Activated T-cell treated with anti-CD3 and anti-CD28 coated beads, Interleukin-2, amount 50 U/mL, for 4 hours (primary cell): ENCODE results near the gene EXOC2. TPM values are rescaled to one million over a fixed set of nuclear protein-coding genes. Genes with fewer than 3 reads are reported as not detected.

Experiments used
- ATAC-seq, 2 donors: fragments of 200-7000 bp; cut with Tn5 transposase; one replicate each; pipeline ENCODE4 v1.10.0; 2021
- DNase-seq: peaks from one replicate; pipeline ENCODE4 v3.0.0-alpha.2; 2020
- H3K27me3 Mint-ChIP-seq: one replicate; pipeline ENCODE4 v1.8.0; 2021; ENCODE audit warnings: low read depth, mixed read lengths
- H3K36me3 Mint-ChIP-seq: one replicate; pipeline ENCODE4 v1.8.0; 2022; ENCODE audit warnings: mixed read lengths; ENCODE audit not compliant: insufficient read depth
- H3K4me1 Mint-ChIP-seq: one replicate; pipeline ENCODE4 v1.8.0; 2021; ENCODE audit warnings: low read depth, mixed read lengths
- H3K4me3 Mint-ChIP-seq: one replicate; pipeline ENCODE4 v1.8.0; 2021; ENCODE audit warnings: mild to moderate bottlenecking, moderate library complexity, mixed read lengths
- H3K9me3 Mint-ChIP-seq: one replicate; pipeline ENCODE4 v1.8.0; 2021; ENCODE audit warnings: mixed read lengths
- total RNA-seq, 3 donors: library from RNA; stranded (reverse); gene quantifications; one replicate each; pipeline ENCODE4 v1.2.1, GENCODE V29; 2021

Gene EXOC2
- total RNA-seq, 3 donors from 2014 or later: 29.8 to 31.3 (median 30.0) TPM

DNA sequence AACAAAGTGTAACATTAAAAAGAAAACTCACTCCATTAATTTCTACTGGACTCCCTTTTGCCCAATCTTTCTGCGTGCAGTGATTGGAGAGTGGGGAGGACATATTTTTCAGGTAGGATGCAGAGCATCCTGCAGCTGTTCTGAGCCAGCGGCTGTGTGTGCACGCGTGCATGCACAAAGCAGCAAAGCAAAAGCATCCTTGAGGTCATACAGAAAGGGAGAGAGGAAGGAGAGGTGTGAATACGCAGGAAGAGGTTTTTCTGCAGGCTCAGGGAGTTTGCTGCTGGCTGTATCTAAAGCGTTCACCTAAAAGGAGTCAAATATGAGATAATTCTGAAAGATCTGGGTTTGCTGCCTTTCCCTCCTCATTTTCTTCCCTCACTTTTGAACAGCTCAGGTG lies 144.4 kb downstream of the EXOC2 start:
- DNase-seq (no peak), ATAC-seq (peak; percentile 81)
- Mint-ChIP-seq H3K4me1 (peaks cover 43% of the 10 kb centered on the region), H3K9me3 (no peaks in the 10 kb centered on the region), H3K4me3 (peak overlapping the region; percentile 74), H3K36me3 (peaks cover 34% of the 10 kb centered on the region), H3K27me3 (no peaks in the 10 kb centered on the region)

DNA sequence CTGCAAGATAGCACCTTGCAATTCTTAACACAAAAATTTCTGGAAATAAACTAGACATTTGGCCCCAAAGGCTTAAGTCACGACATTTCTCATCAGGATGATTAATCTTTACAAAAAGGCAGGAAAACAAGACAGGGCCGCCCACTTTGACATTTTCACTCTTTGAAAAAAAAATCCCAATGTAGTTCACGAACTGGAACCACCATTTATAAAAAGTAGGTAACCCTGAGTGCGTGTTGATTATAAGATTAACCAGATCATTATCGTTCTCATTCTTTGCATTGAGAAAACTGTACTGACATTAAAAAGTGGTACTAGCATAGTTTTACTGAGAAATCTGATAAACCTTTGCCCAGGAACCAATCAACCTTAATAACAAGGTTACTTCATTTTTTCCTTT lies 144.8 kb downstream of the EXOC2 start:
- H3K36me3 Mint-ChIP-seq: peaks cover 37% of the 10 kb centered on the region

DNA sequence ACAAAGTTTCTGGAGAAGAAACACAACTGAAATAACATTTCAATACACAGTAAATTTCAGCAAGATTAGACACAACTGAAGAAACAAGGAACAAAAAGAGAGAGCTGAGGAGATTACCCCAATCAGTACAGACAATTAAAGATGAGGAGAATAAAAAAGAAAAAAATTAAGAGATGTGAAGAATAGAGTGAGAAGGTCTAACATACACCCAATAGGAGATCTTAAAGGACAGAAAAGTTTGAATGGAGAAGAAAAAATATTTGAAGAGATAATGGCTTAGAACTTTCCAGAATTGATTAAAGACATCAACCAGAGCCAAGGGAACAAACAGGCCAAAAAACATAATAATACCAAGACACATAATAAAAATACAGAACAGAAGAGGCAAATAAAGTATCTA lies 152.4 kb downstream of the EXOC2 start:
- ATAC-seq: no peak
- H3K4me3 Mint-ChIP-seq: no peak overlapping the region
- peaks cover 5% of the 10 kb centered on the region for H3K4me1 Mint-ChIP-seq

More for the DNA sequence above, 144.8 kb downstream of the EXOC2 start:
- DNase-seq: no peak
- ATAC-seq: peak; percentile 56 to 61
- no peaks in the 10 kb centered on the region for H3K27me3 Mint-ChIP-seq
- H3K4me3 Mint-ChIP-seq: peak overlapping the region; percentile 74
- peaks cover 45% of the 10 kb centered on the region for H3K4me1 Mint-ChIP-seq
- no peaks in the 10 kb centered on the region for H3K9me3 Mint-ChIP-seq

DNA sequence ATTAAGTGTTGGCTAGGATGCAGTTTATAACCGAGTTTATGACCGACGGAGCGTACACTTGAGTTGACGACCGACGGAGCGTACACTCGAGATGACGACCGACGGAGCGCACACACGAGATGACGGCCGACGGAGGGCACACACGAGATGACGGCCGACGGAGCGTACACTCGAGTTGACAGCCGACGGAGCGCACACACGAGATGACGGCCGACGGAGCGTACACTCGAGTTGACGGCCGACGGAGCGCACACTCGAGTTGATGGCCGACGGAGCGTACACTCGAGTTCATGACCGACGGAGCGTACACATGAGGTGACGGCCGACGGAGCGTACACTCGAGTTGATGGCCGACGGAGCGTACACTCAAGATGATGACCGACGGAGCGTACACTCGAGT lies 155.8 kb downstream of the EXOC2 start:
- peaks cover 5% of the 10 kb centered on the region for H3K9me3 Mint-ChIP-seq
- no peak overlapping the region for H3K4me3 Mint-ChIP-seq
- H3K36me3 Mint-ChIP-seq: peaks cover 52% of the 10 kb centered on the region
- H3K4me1 Mint-ChIP-seq: peaks cover 2% of the 10 kb centered on the region
- DNase-seq (no peak), ATAC-seq (no peak)
- H3K27me3 Mint-ChIP-seq: no peaks in the 10 kb centered on the region

More for the DNA sequence above, 152.4 kb downstream of the EXOC2 start:
- no peak for DNase-seq
- Mint-ChIP-seq H3K36me3 (peaks cover 59% of the 10 kb centered on the region), H3K27me3 (no peaks in the 10 kb centered on the region), H3K9me3 (peaks cover 8% of the 10 kb centered on the region)

DNA sequence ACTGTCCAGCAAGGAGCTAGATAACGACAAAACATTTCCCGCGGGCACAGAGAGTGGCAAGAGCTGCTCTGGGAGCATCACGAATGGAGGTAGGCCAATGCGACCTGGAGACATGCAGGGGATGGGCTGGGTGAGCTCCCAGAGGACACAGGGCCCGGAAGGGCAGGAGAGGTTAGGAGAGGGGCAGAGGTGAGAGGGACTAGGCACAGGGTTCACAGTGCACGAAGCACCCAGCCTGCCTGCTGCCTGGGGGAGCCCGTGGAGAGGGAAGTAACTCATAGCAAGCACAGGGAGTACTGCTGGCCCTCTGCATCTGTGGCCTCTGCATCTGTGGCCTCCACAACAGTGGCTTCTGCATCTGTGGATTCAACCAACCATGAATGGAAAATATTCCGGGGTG lies 162.5 kb downstream of the EXOC2 start:
- Mint-ChIP-seq H3K9me3 (no peaks in the 10 kb centered on the region), H3K27me3 (no peaks in the 10 kb centered on the region), H3K36me3 (peaks cover 38% of the 10 kb centered on the region), H3K4me1 (peaks cover 13% of the 10 kb centered on the region), H3K4me3 (no peak overlapping the region)
- no peak for DNase-seq
- ATAC-seq: no peak

DNA sequence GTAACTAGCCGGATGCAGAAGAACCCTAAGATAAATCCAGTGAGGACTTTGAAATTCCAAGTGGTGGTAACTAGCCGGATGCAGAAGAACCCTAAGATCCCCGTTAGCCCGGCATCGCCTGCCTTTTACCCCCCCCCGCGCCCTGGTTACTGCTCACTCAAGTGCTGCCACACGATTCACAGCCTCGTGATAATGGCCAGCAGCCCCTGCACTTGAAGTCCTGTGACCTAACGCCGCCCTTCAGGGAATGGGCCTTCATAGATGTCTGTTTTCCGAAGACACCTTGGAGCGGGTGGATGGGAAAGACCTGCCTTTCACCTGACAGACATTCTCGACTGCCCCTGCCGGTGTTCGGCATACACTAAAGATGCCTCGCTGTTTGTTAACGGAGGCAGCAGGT lies 163.9 kb downstream of the EXOC2 start:
- no peak overlapping the region for H3K4me3 Mint-ChIP-seq
- H3K27me3 Mint-ChIP-seq: no peaks in the 10 kb centered on the region
- H3K36me3 Mint-ChIP-seq: peaks cover 33% of the 10 kb centered on the region
- ATAC-seq: no peak
- no peak for DNase-seq
- peaks cover 20% of the 10 kb centered on the region for H3K4me1 Mint-ChIP-seq
- H3K9me3 Mint-ChIP-seq: no peaks in the 10 kb centered on the region

DNA sequence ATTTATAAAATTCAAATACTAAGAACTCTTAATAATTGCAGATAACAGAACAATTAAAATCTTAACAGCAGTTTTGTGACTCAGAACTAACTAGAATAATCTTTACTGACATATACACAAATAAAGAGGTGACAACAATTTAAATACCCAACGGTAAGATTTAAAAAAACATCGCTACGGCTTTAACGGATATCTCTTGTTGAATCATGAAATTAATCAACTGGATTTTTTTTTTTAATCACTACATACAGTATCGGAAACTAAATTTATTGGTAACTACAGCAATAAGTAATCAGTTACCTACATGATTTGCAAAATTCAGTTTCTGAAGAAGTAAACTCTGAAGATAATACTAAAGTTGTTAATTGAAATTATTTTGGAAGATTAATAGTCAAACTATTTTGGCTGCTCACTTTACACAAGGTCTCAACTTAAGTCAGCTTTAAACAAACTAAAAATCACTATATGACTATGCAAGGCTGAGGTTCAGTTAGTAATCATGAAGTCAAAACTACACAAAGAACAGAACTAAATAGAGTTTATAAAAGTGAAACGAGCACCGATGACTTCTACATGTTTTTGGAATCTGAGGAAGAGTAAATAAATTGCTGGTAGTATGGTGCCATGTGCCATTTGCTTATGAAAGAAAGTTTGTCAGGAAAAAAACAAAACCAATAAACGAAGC lies 164.8 kb downstream of the EXOC2 start:
- peaks cover 29% of the 10 kb centered on the region for H3K36me3 Mint-ChIP-seq

DNA sequence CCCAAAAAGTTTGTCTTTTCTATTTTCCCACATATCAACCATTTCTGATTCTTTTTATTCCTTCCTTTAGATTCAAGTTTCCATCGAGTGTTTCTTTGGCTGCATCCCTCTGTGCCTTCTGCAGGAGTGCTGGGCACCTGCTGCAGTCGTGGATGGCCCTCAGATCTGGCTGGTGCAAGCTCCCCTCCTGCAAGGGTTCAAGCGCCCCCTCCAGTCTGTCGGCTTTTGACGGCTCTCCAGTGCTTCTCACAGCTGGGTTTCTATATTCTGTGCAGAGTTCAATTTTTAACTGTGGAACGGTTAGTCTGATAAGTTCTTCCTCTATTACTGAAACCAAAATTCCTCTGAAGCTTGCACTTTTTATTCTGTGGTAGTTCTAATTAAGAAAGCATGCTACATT lies 168.1 kb downstream of the EXOC2 start:
- H3K9me3 Mint-ChIP-seq: no peaks in the 10 kb centered on the region
- no peak overlapping the region for H3K4me3 Mint-ChIP-seq
- H3K4me1 Mint-ChIP-seq: peaks cover 21% of the 10 kb centered on the region
- no peaks in the 10 kb centered on the region for H3K27me3 Mint-ChIP-seq
- peak; percentile 49 for DNase-seq
- H3K36me3 Mint-ChIP-seq: peaks cover 28% of the 10 kb centered on the region
- no peak for ATAC-seq

More for the DNA sequence above, 164.8 kb downstream of the EXOC2 start:
- H3K9me3 Mint-ChIP-seq: no peaks in the 10 kb centered on the region
- H3K4me3 Mint-ChIP-seq: no peak overlapping the region
- DNase-seq (no peak), ATAC-seq (peak; percentile 84 to 88)
- peaks cover 25% of the 10 kb centered on the region for H3K4me1 Mint-ChIP-seq
- no peaks in the 10 kb centered on the region for H3K27me3 Mint-ChIP-seq

DNA sequence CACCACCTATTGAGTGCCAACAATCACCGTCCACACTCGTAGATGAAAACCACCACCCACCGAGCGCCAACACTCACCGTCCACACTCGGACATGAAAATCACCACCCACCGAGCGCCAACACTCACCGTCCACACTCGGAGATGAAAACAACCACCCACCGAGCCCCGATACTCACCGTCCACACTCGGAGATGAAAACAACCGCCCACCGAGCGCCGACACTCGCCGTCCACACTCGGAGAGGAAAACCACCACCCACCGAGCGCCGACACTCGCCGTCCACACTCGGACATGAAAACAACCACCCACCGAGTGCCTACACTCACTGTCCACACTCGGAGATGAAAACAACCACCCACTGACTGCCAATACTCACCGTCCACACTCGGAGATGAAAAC lies 172.1 kb downstream of the EXOC2 start:
- DNase-seq (no peak), ATAC-seq (no peak)
- H3K4me1 Mint-ChIP-seq: peaks cover 24% of the 10 kb centered on the region
- H3K9me3 Mint-ChIP-seq: peaks cover 7% of the 10 kb centered on the region
- no peaks in the 10 kb centered on the region for H3K27me3 Mint-ChIP-seq
- no peak overlapping the region for H3K4me3 Mint-ChIP-seq
- peaks cover 31% of the 10 kb centered on the region for H3K36me3 Mint-ChIP-seq

DNA sequence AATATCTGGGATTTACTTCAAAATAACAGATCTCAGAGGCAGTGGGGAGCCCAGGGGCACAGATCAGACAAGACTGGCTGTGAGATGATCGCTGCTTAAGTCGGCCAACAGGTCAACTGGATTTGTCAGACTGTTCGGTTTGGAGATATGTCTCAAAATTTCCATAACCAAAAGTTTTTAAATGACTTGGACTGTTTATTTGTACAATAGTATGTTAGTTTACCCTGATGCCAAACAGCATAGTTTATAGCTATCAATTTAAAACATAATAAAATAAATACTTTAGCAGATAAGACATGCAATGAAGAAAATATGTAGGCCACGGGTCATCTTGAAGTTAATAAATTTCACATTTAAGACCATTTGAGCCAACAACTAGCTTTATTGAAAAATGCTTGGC lies 174.7 kb downstream of the EXOC2 start:
- Mint-ChIP-seq H3K4me1 (peaks cover 33% of the 10 kb centered on the region), H3K27me3 (no peaks in the 10 kb centered on the region), H3K36me3 (peaks cover 31% of the 10 kb centered on the region), H3K9me3 (peaks cover 7% of the 10 kb centered on the region), H3K4me3 (no peak overlapping the region)
- no peak for DNase-seq
- ATAC-seq: no peak

DNA sequence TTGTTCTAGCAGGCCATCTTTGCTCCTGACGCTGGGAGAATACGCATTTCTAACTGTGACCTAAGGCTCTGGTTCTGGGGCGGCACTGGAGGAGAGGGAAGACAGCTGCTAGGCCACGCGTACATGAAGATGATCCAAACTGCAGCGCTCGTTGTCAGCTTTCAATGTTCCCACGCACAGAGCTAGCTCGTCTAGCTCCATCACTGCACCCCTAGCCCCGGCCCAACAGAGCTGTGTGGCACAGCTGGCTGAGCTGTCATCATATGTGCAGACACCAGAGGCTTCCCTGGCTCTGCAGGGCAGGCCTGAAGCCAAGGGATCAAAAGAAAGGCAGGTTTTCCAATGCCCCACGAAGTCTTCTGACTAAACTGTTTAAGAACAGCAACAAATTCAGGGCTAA lies 176.7 kb downstream of the EXOC2 start:
- H3K36me3 Mint-ChIP-seq: peaks cover 26% of the 10 kb centered on the region

DNA sequence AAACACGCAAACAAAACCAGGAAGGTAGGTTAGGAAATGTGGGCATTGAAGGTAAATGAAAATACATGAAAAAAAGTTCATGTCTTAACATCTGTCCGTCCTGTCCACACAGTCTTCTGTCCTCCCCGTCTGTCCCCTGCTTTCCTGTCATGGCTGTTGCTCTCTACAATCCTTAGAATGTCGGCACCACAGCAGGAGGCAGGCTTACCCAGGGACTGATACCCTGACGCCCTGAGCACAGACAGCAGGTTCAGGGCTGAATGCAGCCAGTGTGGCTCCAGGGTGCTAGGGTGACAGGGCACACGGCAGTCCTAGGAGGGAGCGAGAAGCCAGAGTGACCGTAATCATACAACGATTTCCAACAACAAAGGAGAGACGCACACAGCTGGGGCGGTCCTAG lies 177.7 kb downstream of the EXOC2 start:
- Mint-ChIP-seq H3K4me1 (peaks cover 55% of the 10 kb centered on the region), H3K27me3 (no peaks in the 10 kb centered on the region), H3K4me3 (no peak overlapping the region), H3K36me3 (peaks cover 25% of the 10 kb centered on the region), H3K9me3 (peaks cover 7% of the 10 kb centered on the region)
- DNase-seq (no peak), ATAC-seq (no peak)

More for the DNA sequence above, 176.7 kb downstream of the EXOC2 start:
- Mint-ChIP-seq H3K27me3 (no peaks in the 10 kb centered on the region), H3K4me1 (peaks cover 46% of the 10 kb centered on the region), H3K4me3 (no peak overlapping the region), H3K9me3 (peaks cover 7% of the 10 kb centered on the region)
- DNase-seq (no peak), ATAC-seq (no peak)

DNA sequence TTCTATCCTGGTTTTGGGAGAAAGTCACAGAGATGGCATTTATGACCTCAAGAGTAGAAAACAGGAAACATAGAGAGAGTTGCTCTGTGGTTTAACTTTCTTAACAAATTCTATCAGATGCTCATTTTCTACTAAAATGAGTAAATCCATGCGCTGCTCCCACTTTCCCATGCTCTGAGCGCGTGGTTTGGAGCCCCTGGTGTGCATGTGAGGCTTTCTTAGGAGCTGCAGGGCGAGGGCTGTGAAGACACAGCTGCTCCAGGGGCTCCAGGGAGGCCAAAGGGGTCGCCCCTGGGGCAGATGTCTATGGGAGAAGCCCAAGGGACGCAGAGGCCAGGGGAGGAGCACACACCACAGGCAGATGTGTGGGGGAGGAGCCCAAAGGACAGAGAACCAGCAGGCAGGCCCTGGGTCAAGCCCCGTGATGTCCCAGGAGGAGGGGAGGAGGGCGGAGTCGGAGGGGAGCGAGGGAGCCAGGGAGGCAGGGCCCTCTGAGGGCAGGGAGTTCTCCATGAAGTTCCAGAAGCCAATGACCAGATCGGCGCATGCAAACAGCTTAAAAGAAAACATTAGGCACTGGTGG lies 178.5 kb downstream of the EXOC2 start:
- DNase-seq (no peak), ATAC-seq (peak; percentile 3 to 4)
- peaks cover 7% of the 10 kb centered on the region for H3K9me3 Mint-ChIP-seq
- no peaks in the 10 kb centered on the region for H3K27me3 Mint-ChIP-seq
- peaks cover 63% of the 10 kb centered on the region for H3K4me1 Mint-ChIP-seq
- H3K4me3 Mint-ChIP-seq: no peak overlapping the region
- H3K36me3 Mint-ChIP-seq: peaks cover 25% of the 10 kb centered on the region

DNA sequence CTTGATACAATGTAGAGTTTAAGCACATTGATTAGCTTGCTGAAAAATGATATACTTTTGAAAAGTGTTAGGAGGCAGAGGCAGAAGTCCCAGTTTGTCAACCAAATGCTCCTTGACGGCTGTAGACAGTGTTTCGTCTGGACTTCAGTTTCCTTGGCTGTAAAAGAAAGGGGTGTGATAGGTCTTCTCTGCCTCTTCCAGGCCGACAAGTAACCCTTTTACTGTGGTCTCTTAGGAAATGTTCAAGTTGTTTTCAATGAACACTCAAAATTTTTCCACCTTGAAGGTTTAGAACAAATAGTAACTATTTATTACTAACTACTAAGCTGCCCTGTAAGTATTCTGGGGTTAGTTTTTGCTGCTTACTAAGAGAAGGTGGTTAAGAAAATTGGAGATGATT lies 179.0 kb downstream of the EXOC2 start:
- DNase-seq: no peak
- H3K4me1 Mint-ChIP-seq: peaks cover 68% of the 10 kb centered on the region
- H3K36me3 Mint-ChIP-seq: peaks cover 25% of the 10 kb centered on the region
- ATAC-seq: no peak
- H3K9me3 Mint-ChIP-seq: peaks cover 7% of the 10 kb centered on the region
- no peak overlapping the region for H3K4me3 Mint-ChIP-seq
- H3K27me3 Mint-ChIP-seq: no peaks in the 10 kb centered on the region

DNA sequence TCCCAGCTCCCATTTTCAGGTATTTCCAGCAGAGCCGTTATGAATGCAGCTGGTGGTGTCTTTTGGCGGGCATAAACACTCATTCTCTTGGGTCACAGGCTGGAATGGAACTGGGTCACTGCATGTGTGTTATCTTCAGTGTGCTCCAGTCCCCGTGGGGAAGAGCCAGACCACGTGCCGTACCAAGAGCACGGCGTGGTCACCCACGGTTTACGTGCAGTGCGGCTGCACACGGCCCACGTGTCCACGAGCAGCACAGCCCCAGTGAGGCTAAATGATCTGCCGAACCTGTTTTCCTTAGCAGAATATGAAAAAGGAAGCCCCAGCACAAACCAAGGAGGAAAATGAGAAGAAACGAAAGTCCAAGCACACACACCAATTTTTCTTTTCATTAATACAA lies 179.9 kb downstream of the EXOC2 start:
- Mint-ChIP-seq H3K36me3 (peaks cover 22% of the 10 kb centered on the region), H3K4me3 (no peak overlapping the region), H3K9me3 (peaks cover 5% of the 10 kb centered on the region), H3K4me1 (peaks cover 75% of the 10 kb centered on the region), H3K27me3 (no peaks in the 10 kb centered on the region)
- no peak for DNase-seq
- no peak for ATAC-seq
